MM.1S (cell line): ENCODE results near the gene EDAR.

Experiments
- DNase-seq: peaks from one replicate; pipeline ENCODE4 v3.0.0-alpha.2; 2015
- H2AFZ ChIP-seq: fragments of 300-600 bp; sonication (generic); 2 replicates; pipeline ENCODE4 v1.6.0; 2016; ENCODE audit warnings: antibody characterized with exemption, low read length
- H3F3A ChIP-seq: fragments of 300-600 bp; sonication (generic); 2 replicates; pipeline ENCODE4 v1.6.1; 2016; ENCODE audit warnings: mild to moderate bottlenecking, antibody characterized with exemption, low read length, moderate library complexity, mixed read lengths; ENCODE audit not compliant: insufficient read depth
- H3K27ac ChIP-seq: fragments of 300-600 bp; sonication (generic); 2 replicates; pipeline ENCODE4 v1.5.1; 2016; ENCODE audit warnings: mild to moderate bottlenecking, low read length
- H3K27me3 ChIP-seq: fragments of 300-600 bp; sonication (generic); replicated peaks from 2 replicates; pipeline ENCODE4 v1.6.0; 2016; ENCODE audit warnings: low read length; ENCODE audit not compliant: insufficient read depth
- H3K36me3 ChIP-seq: fragments of 300-600 bp; sonication (generic); replicated peaks from 2 replicates; pipeline ENCODE4 v1.6.1; 2016; ENCODE audit warnings: mild to moderate bottlenecking, low read length, mixed read lengths; ENCODE audit not compliant: insufficient read depth
- H3K4me1 ChIP-seq: fragments of 300-600 bp; sonication (generic); 2 replicates; pipeline ENCODE4 v1.6.1; 2016; ENCODE audit warnings: low read length, mixed read lengths
- H3K4me2 ChIP-seq: fragments of 300-600 bp; sonication (generic); 2 replicates; pipeline ENCODE4 v1.6.0; 2016; ENCODE audit warnings: low read depth, low read length
- H3K4me3 ChIP-seq: fragments of 300-600 bp; sonication (generic); 2 replicates; pipeline ENCODE4 v1.5.1; 2016; ENCODE audit warnings: low read length, mixed read lengths
- H3K79me2 ChIP-seq: fragments of 300-600 bp; sonication (generic); 2 replicates; pipeline ENCODE4 v1.6.1; 2016; ENCODE audit warnings: mixed run types, low read length, mixed read lengths
- H3K9ac ChIP-seq: fragments of 300-600 bp; sonication (generic); 2 replicates; pipeline ENCODE4 v1.6.1; 2016; ENCODE audit warnings: low read length, mixed read lengths
- H3K9me2 ChIP-seq: fragments of 300-600 bp; sonication (generic); replicated peaks from 2 replicates; pipeline ENCODE4 v1.6.1; 2016; ENCODE audit warnings: mild to moderate bottlenecking, low read length, mixed read lengths; ENCODE audit not compliant: insufficient read depth
- H3K9me3 ChIP-seq: fragments of 300-600 bp; sonication (generic); replicated peaks from 2 replicates; pipeline ENCODE4 v1.6.1; 2016; ENCODE audit warnings: mild to moderate bottlenecking, low read length, mixed read lengths; ENCODE audit not compliant: insufficient read depth
- H4K20me1 ChIP-seq: fragments of 300-600 bp; sonication (generic); 2 replicates; pipeline ENCODE4 v1.6.1; 2016; ENCODE audit warnings: mild to moderate bottlenecking, low read length, moderate library complexity, mixed read lengths; ENCODE audit not compliant: insufficient read depth
- CTCF ChIP-seq: fragments of 300-600 bp; sonication (generic); IDR thresholded peaks from 2 replicates; pipeline ENCODE4 v1.5.1; 2016; ENCODE audit warnings: antibody characterized with exemption, low read length, mixed read lengths
- EZH2 ChIP-seq: fragments of 300-600 bp; sonication (generic); optimal IDR thresholded peaks from 2 replicates; pipeline ENCODE3; 2017; ENCODE audit warnings: low read depth, mild to moderate bottlenecking, antibody characterized with exemption, low read length, mixed read lengths
- EZH2phosphoT487 ChIP-seq: fragments of 300-600 bp; sonication (generic); IDR thresholded peaks from 2 replicates; pipeline ENCODE4 v1.6.1; 2018; ENCODE audit warnings: antibody characterized with exemption, low read length

The EDAR gene

DNA sequence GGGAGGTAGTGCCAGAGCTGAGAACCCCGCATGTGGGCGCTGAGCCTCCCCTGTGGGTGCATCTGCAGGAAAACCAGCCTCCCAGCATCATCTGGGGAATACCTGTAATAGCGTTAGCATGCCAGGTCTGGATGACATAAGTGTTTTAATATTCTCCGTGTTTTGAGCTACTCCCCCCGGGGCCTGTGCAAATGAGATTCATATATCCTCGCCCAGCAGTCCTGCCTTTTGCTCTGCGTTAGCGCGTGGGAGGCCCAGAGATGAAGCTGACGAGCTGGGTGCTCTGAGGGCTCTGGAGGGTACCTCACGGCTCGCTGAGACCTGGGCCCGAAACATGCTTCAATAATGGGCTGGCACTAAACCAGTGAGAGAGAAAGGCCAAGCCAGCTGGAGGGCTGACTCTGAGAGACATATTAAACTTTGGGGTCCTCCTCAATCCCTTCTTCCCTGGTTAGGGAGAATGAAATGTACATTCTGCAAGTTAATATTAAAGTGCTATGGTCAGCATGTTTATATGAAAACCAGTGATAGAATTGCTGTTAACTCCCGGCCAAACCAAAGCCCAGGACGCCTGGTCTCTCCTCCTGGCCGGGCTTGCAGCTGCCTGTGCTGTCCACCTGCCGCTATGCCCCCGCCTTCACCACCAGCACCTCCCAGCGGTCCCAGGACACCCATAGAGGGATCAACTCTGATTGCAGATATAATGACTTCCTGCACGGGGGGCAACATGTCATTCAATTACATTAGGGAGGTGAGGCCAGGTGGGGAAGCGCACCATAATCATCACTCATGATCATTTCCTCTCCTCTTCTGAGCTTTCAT, 77.0 kb downstream of the EDAR start:
- no peak overlapping the region for H3K9ac ChIP-seq
- TF ChIP-seq CTCF (no peak), EZH2phosphoT487 (no peak), EZH2 (no peak)
- H3K79me2 ChIP-seq, result no peaks in the 10 kb centered on the region
- H3K27me3 ChIP-seq, result no peaks in the 10 kb centered on the region
- no peaks in the 10 kb centered on the region for H3K36me3 ChIP-seq
- no peaks in the 10 kb centered on the region for H3F3A ChIP-seq
- no peak overlapping the region for H3K4me3 ChIP-seq
- DNase-seq, result no peak
- no peaks in the 10 kb centered on the region for H3K9me3 ChIP-seq
- H4K20me1 ChIP-seq, result no peaks in the 10 kb centered on the region
- no peak overlapping the region for H3K4me2 ChIP-seq
- no peaks in the 10 kb centered on the region for H3K4me1 ChIP-seq
- H3K27ac ChIP-seq, result no peak overlapping the region
- H3K9me2 ChIP-seq, result no peaks in the 10 kb centered on the region
- H2AFZ ChIP-seq, result no peak overlapping the region

DNA sequence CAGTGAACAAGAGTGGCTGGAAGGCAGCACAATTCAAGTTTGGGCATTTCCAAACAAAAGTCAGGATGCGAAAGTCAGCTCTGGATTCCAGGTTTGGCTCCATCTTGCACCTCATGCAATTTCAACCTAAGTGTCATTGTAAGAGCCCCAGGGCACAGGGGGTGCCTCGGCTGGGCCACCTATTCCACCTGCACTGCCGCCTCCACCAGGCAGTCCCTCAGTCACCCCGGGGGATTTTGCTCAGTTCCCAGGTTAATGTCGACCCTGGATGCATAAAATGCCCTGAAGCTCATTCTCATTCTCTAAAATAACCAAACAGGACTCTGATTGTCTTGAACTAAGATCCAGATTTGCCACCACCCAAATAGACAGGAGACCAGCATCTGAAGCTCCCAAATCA, 77.6 kb downstream of the EDAR start:
- Histone ChIP-seq H3K27me3 (no peaks in the 10 kb centered on the region), H3K4me2 (no peak overlapping the region), H3F3A (no peaks in the 10 kb centered on the region), H3K36me3 (no peaks in the 10 kb centered on the region), H3K9me3 (no peaks in the 10 kb centered on the region), H3K79me2 (no peaks in the 10 kb centered on the region), H3K9ac (no peak overlapping the region), H3K4me3 (no peak overlapping the region), H4K20me1 (no peaks in the 10 kb centered on the region), H2AFZ (no peak overlapping the region), H3K9me2 (no peaks in the 10 kb centered on the region), H3K4me1 (no peaks in the 10 kb centered on the region), H3K27ac (no peak overlapping the region)
- TF ChIP-seq EZH2 (no peak), CTCF (no peak), EZH2phosphoT487 (no peak)
- no peak for DNase-seq

GRCh38 chr2:108910541-108911396, 78.3 kb downstream of the EDAR start:
- Histone ChIP-seq H3K4me1 (no peaks in the 10 kb centered on the region), H3F3A (no peaks in the 10 kb centered on the region), H3K9me3 (no peaks in the 10 kb centered on the region), H3K36me3 (no peaks in the 10 kb centered on the region), H3K4me2 (no peak overlapping the region), H3K79me2 (no peaks in the 10 kb centered on the region), H3K27ac (no peak overlapping the region), H3K27me3 (no peaks in the 10 kb centered on the region), H2AFZ (no peak overlapping the region), H4K20me1 (no peaks in the 10 kb centered on the region), H3K9ac (no peak overlapping the region), H3K9me2 (no peaks in the 10 kb centered on the region), H3K4me3 (no peak overlapping the region)
- TF ChIP-seq EZH2 (no peak), EZH2phosphoT487 (no peak), CTCF (no peak)
- DNase-seq, result no peak
